Mesenchymal stem cell (in vitro differentiated cells and primary cell): ENCODE results near the gene KRTAP9-6.
A peak's percentile ranks its signal among the peaks of the same experiment; 100 is the strongest.
"Not testable (repeated sequence)": the region's sequence is repeated elsewhere in the genome, so short reads cannot be mapped to it uniquely, and the experiment has no call there.

Experiments
- DNase-seq: peaks from one replicate; pipeline ENCODE4 v3.0.0-alpha.2; 2013
- H2AFZ ChIP-seq: one replicate; pipeline ENCODE4 v1.6.1; 2013; ENCODE audit warnings: low read depth, mild to moderate bottlenecking, control low read depth, inconsistent platforms, low read length, moderate library complexity
- H2AK5ac ChIP-seq: 2 replicates; pipeline ENCODE4 v1.6.1; 2013; ENCODE audit warnings: low read length, moderate library complexity, mild to moderate bottlenecking, inconsistent platforms; ENCODE audit not compliant: severe bottlenecking
- H2BK120ac ChIP-seq: one replicate; pipeline ENCODE4 v1.6.1; 2013; ENCODE audit warnings: low read depth, mild to moderate bottlenecking, inconsistent platforms, low read length, moderate library complexity
- H2BK12ac ChIP-seq, 2 experiments: one replicate each; pipeline ENCODE4 v1.6.1; 2013; ENCODE audit warnings: inconsistent platforms in 2 of 2, low read length in 2 of 2, mild to moderate bottlenecking in 2 of 2, moderate library complexity in 2 of 2, control low read depth in 1 of 2
- H2BK15ac ChIP-seq: one replicate; pipeline ENCODE4 v1.6.1; 2013; ENCODE audit warnings: mild to moderate bottlenecking, low read depth, inconsistent platforms; ENCODE audit not compliant: poor library complexity, severe bottlenecking
- H2BK5ac ChIP-seq: 2 replicates; pipeline ENCODE4 v1.6.1; 2013; ENCODE audit warnings: low read depth, mild to moderate bottlenecking, low read length, control low read depth, inconsistent platforms; ENCODE audit not compliant: poor library complexity, severe bottlenecking
- H3K14ac ChIP-seq, 2 experiments: one replicate each; pipeline ENCODE4 v1.6.1; 2013; ENCODE audit warnings: inconsistent platforms in 2 of 2, low read length in 2 of 2, control low read depth in 1 of 2, mild to moderate bottlenecking in 1 of 2, moderate library complexity in 1 of 2
- H3K18ac ChIP-seq, 2 experiments: one replicate each; pipeline ENCODE4 v1.6.1; 2013; ENCODE audit warnings: inconsistent platforms in 2 of 2, low read length in 2 of 2, control low read depth in 1 of 2, low read depth in 1 of 2, mild to moderate bottlenecking in 1 of 2
- H3K23ac ChIP-seq, 2 experiments: one replicate each; pipeline ENCODE4 v1.6.1; 2013; ENCODE audit warnings: inconsistent platforms in 2 of 2, low read length in 2 of 2, mild to moderate bottlenecking in 2 of 2, moderate library complexity in 2 of 2, control low read depth in 1 of 2
- H3K27ac ChIP-seq: 2 replicates; pipeline ENCODE4 v1.5.1; 2013; ENCODE audit warnings: mild to moderate bottlenecking, moderate library complexity, low read length, control low read depth, inconsistent platforms; ENCODE audit not compliant: poor library complexity, severe bottlenecking
- H3K27me3 ChIP-seq, 2 experiments: 2 replicates each; pipeline versions ENCODE4 v1.6.1 to v1.7.0; 2013; ENCODE audit warnings: low read length in 2 of 2, mild to moderate bottlenecking in 2 of 2, moderate library complexity in 2 of 2, control low read depth in 1 of 2, inconsistent platforms in 1 of 2; ENCODE audit not compliant: control insufficient read depth in 1 of 2, insufficient read depth in 1 of 2
- H3K36me3 ChIP-seq, 2 experiments: 2 replicates each; pipeline versions ENCODE4 v1.6.1 to v1.7.0; 2013; ENCODE audit warnings: low read length in 2 of 2, control low read depth in 1 of 2, inconsistent platforms in 1 of 2, low read depth in 1 of 2, mild to moderate bottlenecking in 1 of 2; ENCODE audit not compliant: insufficient read depth in 2 of 2, control insufficient read depth in 1 of 2
- H3K4ac ChIP-seq, 2 experiments: one replicate each; pipeline ENCODE4 v1.6.1; 2013; ENCODE audit warnings: inconsistent platforms in 2 of 2, low read length in 2 of 2, mild to moderate bottlenecking in 2 of 2, moderate library complexity in 2 of 2, control low read depth in 1 of 2, low read depth in 1 of 2
- H3K4me1 ChIP-seq: 2 replicates; pipeline ENCODE4 v1.6.1; 2013; ENCODE audit warnings: low read depth, low read length, control low read depth; ENCODE audit not compliant: control insufficient read depth, insufficient read depth
- H3K4me2 ChIP-seq: 2 replicates; pipeline ENCODE4 v1.6.1; 2013; ENCODE audit warnings: low read length, mild to moderate bottlenecking, inconsistent platforms; ENCODE audit not compliant: poor library complexity, severe bottlenecking
- H3K4me3 ChIP-seq, 2 experiments: 2 replicates each; pipeline versions ENCODE4 v1.5.1 to v1.7.0; 2013; ENCODE audit warnings: low read length in 2 of 2, mild to moderate bottlenecking in 2 of 2, control low read depth in 1 of 2, low read depth in 1 of 2; ENCODE audit not compliant: insufficient read depth in 1 of 2
- H3K79me1 ChIP-seq: replicated peaks from 2 replicates; pipeline ENCODE4 v1.6.1; 2013; ENCODE audit warnings: mild to moderate bottlenecking, control low read depth, low read length, inconsistent platforms; ENCODE audit not compliant: poor library complexity, severe bottlenecking
- H3K9ac ChIP-seq: 2 replicates; pipeline ENCODE4 v1.7.0; 2013; ENCODE audit warnings: mild to moderate bottlenecking, low read length, moderate library complexity
- H3K9me3 ChIP-seq: 2 replicates; pipeline ENCODE4 v1.7.0; 2013; ENCODE audit warnings: mild to moderate bottlenecking, low read length; ENCODE audit not compliant: control insufficient read depth
- H4K8ac ChIP-seq: one replicate; pipeline ENCODE4 v1.6.1; 2013; ENCODE audit warnings: inconsistent platforms, mild to moderate bottlenecking, low read length, moderate library complexity
- H4K91ac ChIP-seq: one replicate; pipeline ENCODE4 v1.6.1; 2013; ENCODE audit warnings: mild to moderate bottlenecking, low read length, inconsistent platforms
- WGBS: methylation state at CpG from one replicate; pipeline ENCODE4 v1.1.7; 2013; ENCODE audit warnings: mixed read lengths; 5-methylcytosine and 5-hydroxymethylcytosine counted together

Gene KRTAP9-6

GRCh38 chr17:41226598-41227095 is 38.5 kb upstream of the KRTAP9-6 start, which contains the start of gene KRTAP9-2:
KRTAP9-2 (plus strand) TSS chr17:41226648; CDS start chr17:41226655, 7 bp downstream.
- not testable (repeated sequence) for H3K9me3 ChIP-seq, H4K91ac ChIP-seq, H3K4ac ChIP-seq, H3K4me1 ChIP-seq, H2BK5ac ChIP-seq, H3K79me1 ChIP-seq, H2AK5ac ChIP-seq, H2BK15ac ChIP-seq, H3K36me3 ChIP-seq, H3K27ac ChIP-seq, H4K8ac ChIP-seq, H3K18ac ChIP-seq, DNase-seq, H3K14ac ChIP-seq, H3K9ac ChIP-seq, H3K23ac ChIP-seq, H2AFZ ChIP-seq, H3K4me2 ChIP-seq, H2BK12ac ChIP-seq, H2BK120ac ChIP-seq, H3K4me3 ChIP-seq, H3K27me3 ChIP-seq
- WGBS, result 66% methylated on average over 2 of the region's 4 CpGs

GRCh38 chr17:41230094-41230493 is 35.1 kb upstream of the KRTAP9-6 start:
- Histone ChIP-seq H3K23ac (no peak overlapping the region), H3K9ac (no peak overlapping the region), H3K36me3 (no peaks in the 10 kb centered on the region), H4K91ac (no peak overlapping the region), H2BK120ac (no peak overlapping the region), H3K18ac (no peak overlapping the region), H3K4me1 (peaks cover 4% of the 10 kb centered on the region), H3K27ac (no peak overlapping the region), H3K4me3 (no peak overlapping the region), H2BK12ac (no peak overlapping the region), H3K14ac (no peak overlapping the region), H2BK5ac (no peak overlapping the region), H2AK5ac (no peak overlapping the region), H2BK15ac (no peak overlapping the region), H4K8ac (no peak overlapping the region), H3K79me1 (no peaks in the 10 kb centered on the region), H3K4me2 (no peak overlapping the region), H3K27me3 (peaks cover 0 to 8% of the 10 kb centered on the region in 2 experiments), H2AFZ (no peak overlapping the region), H3K4ac (no peak overlapping the region), H3K9me3 (no peaks in the 10 kb centered on the region)
- DNase-seq, result no peak

DNA sequence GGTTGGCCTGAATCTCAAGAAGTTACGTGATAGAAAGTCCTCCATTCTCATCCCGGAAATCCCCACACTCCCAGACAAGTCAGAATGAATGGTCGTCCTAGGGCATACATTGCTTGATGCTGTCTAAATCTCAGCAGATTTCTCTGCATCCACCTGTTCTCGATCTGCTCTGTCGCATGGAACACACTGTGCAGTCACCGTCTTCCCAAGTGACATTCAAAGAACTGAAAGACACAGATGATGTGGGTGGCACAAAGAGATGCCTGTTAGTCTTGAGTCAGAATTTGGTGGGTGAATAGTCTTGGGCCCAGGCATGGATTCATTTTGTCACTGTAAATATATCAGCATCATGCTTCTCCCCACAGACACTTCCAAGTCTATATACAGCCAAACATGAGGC is 33.4 kb upstream of the KRTAP9-6 start:
- Histone ChIP-seq H4K91ac (no peak overlapping the region), H3K14ac (no peak overlapping the region), H3K18ac (no peak overlapping the region), H2BK120ac (no peak overlapping the region), H3K4ac (no peak overlapping the region), H3K23ac (no peak overlapping the region), H3K79me1 (no peaks in the 10 kb centered on the region), H2BK5ac (no peak overlapping the region), H3K4me3 (no peak overlapping the region), H3K4me1 (peaks cover 4% of the 10 kb centered on the region), H2BK12ac (no peak overlapping the region), H3K4me2 (no peak overlapping the region), H3K9me3 (no peaks in the 10 kb centered on the region), H2AFZ (no peak overlapping the region), H2AK5ac (no peak overlapping the region), H4K8ac (no peak overlapping the region), H2BK15ac (no peak overlapping the region), H3K27ac (no peak overlapping the region), H3K9ac (no peak overlapping the region), H3K36me3 (no peaks in the 10 kb centered on the region), H3K27me3 (peaks cover 0 to 8% of the 10 kb centered on the region in 2 experiments)
- DNase-seq, result no peak
- 86% methylated on average over 6 of the region's 6 CpGs for WGBS

- DNase-seq, H3K27me3 ChIP-seq, H2BK15ac ChIP-seq, H2BK120ac ChIP-seq, H3K4ac ChIP-seq, H3K14ac ChIP-seq, H3K9me3 ChIP-seq, H3K36me3 ChIP-seq, H2BK12ac ChIP-seq, H3K9ac ChIP-seq, H4K8ac ChIP-seq, H3K4me1 ChIP-seq, H3K79me1 ChIP-seq, H2AK5ac ChIP-seq, H2BK5ac ChIP-seq, H3K18ac ChIP-seq, H3K4me3 ChIP-seq, H4K91ac ChIP-seq, H3K27ac ChIP-seq, H3K4me2 ChIP-seq, H2AFZ ChIP-seq: not testable (repeated sequence)
- H3K23ac ChIP-seq, result peak within 1 kb of the TSS in 1 of 2 experiments; percentile 9
- 94% methylated on average over 1 of the region's 1 CpG for WGBS
Measured at GRCh38 chr17:41232399-41233105, 32.6 kb upstream of the KRTAP9-6 start, which contains the start of gene KRTAP9-3. KRTAP9-3 (plus strand) TSS chr17:41232449; CDS start chr17:41232502, 53 bp downstream.
